Transverse colon (tissue), 4 donors: ENCODE results near the gene ADGRB2. TPM values are rescaled to one million over a fixed set of nuclear protein-coding genes. Genes with fewer than 3 reads are reported as not detected.

Source experiments
- DNase-seq: peaks from one replicate; pipeline ENCODE4 v3.0.0-alpha.2; 2019
- H3K27ac ChIP-seq, 4 donors: fragments of 200-600 bp; sonication (generic); 2 replicates each; pipeline ENCODE4 v1.5.1; 2016 to 2018; ENCODE audit warnings: inconsistent platforms in 4 of 4
- H3K27me3 ChIP-seq: fragments of 200-600 bp; sonication (generic); 2 replicates; pipeline ENCODE4 v1.5.1; 2017; ENCODE audit warnings: inconsistent platforms
- H3K36me3 ChIP-seq, 4 donors: fragments of 200-600 bp; sonication (generic); 2 replicates each; pipeline ENCODE4 v1.5.1; 2017 to 2019; ENCODE audit warnings: inconsistent platforms in 4 of 4
- H3K4me1 ChIP-seq, 4 donors: fragments of 200-600 bp; sonication (generic); 2 replicates each; pipeline ENCODE4 v1.5.1; 2017 to 2020; ENCODE audit warnings: inconsistent platforms in 4 of 4
- H3K4me3 ChIP-seq, 4 donors: fragments of 200-600 bp; sonication (generic); 1 replicate in 1 of 4; 2 replicates in 3 of 4; pipeline versions ENCODE4 v1.5.1 to v1.6.1; 2017 to 2019; ENCODE audit warnings: inconsistent platforms in 4 of 4
- H3K9me3 ChIP-seq, 2 donors: fragments of 200-600 bp; sonication (generic); 2 replicates each; pipeline ENCODE4 v1.5.1; 2017 to 2019; ENCODE audit warnings: inconsistent platforms in 2 of 2
- EP300 ChIP-seq: sonication (generic); formaldehyde crosslinking; IDR thresholded peaks from one replicate; pipeline ENCODE4 v1.6.1; 2017; ENCODE audit warnings: antibody characterized with exemption, low read depth
- POLR2A ChIP-seq: fragments of 450-650 bp; IDR thresholded peaks from one replicate; pipeline ENCODE4 v1.6.1; 2016; ENCODE audit warnings: antibody characterized with exemption, mild to moderate bottlenecking, moderate library complexity
- POLR2AphosphoS5 ChIP-seq, 3 donors: sonication (generic); formaldehyde crosslinking; IDR thresholded peaks; one replicate each; pipeline ENCODE4 v1.6.1; 2016; ENCODE audit warnings: antibody characterized with exemption in 3 of 3
- WGBS, 2 donors: methylation state at CpG; one replicate each; pipeline ENCODE4 v1.1.5; 2018; ENCODE audit warnings: low coverage in 1 of 2; 5-methylcytosine and 5-hydroxymethylcytosine counted together
- in situ Hi-C, 4 donors: fragments of 200-750 bp; cut with MboI; loops; one replicate each; pipeline versions ENCODE4 v1.15.0 to v1.15.1; 2017; ENCODE audit warnings: low sequenced_read_pairs in 3 of 4, low pct_ligation_motif_present in 1 of 4, low pct_unique_long_range_greater_than_20kb in 1 of 4
- intact Hi-C: fragments of 100-400 bp; cut with DNase I; formaldehyde crosslinking; loops from one replicate; pipeline ENCODE4 v1.15.1; 2023; ENCODE audit warnings: low total_unique reads
- total RNA-seq, 4 donors: library from RNA; depleted of rRNA; stranded (reverse); fragments of >200 nt; gene quantifications; one replicate each; pipeline ENCODE4 v1.1.0, GENCODE V29; 2016
- TF ChIP-seq, protein P1 (sequence below), 5 experiments: fragments of 200-600 bp in 3 of 5; fragments of 450-650 bp in 2 of 5; sonication (generic) in 3 of 5; IDR thresholded peaks; 1 replicate in 2 of 5; 2 replicates in 3 of 5; pipeline ENCODE4 v1.5.1; 2016 to 2017; ENCODE audit warnings: antibody characterized with exemption in 5 of 5, inconsistent platforms in 3 of 5, mild to moderate bottlenecking in 2 of 5, moderate library complexity in 1 of 5

The ADGRB2 gene
- total RNA-seq, 4 donors from 2014 or later, result 0.55 to 4.2 (median 1.1) TPM; not detected in 1

DNA sequence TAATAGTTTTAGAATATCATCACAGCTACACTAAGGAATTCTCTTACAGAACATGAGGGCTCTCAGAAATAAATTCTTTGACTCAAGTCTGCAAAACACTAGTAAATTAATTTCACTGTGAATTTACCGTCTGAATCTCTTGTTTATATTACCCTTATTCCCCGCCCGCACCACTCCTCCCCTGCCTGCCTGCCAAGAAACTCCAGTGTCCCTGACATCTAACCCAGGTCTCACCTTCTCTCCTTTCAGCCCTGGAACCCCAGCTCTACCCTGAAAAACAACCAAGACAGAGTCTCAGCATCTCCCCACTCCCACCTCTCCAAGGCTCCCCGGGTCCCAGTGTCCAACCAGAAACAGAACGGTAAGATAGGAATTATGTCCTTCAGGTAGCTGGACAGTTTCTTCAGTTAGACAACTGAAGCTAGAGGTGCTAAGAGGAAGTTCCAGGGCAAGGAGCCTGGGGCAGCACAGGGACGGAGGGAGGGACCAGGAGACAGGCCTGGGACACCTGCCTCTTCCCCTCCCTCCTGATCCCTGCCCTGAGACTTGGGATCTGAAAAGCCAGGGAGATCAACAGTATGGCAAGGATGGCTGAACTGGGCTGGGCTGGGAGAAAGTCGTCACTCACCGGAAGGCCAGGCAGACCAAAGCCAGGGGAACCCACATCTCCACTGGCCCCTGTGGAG lies 75.8 kb downstream of the ADGRB2 start:
- DNase-seq, result no peak
- Histone ChIP-seq H3K36me3 (no peaks in the 10 kb centered on the region), H3K4me3 (no peak overlapping the region), H3K9me3 (no peaks in the 10 kb centered on the region), H3K27me3 (no peaks in the 10 kb centered on the region), H3K27ac (peak overlapping the region; percentile 48 to 77 (median 52)), H3K4me1 (peaks cover 0 to 14% (median 8%) of the 10 kb centered on the region in 4 donors)
- no peak for TF ChIP-seq POLR2AphosphoS5 (IDR thresholded peaks at IDR 0.05)
- TF ChIP-seq POLR2A, result no peak
- TF ChIP-seq, protein P1, sequence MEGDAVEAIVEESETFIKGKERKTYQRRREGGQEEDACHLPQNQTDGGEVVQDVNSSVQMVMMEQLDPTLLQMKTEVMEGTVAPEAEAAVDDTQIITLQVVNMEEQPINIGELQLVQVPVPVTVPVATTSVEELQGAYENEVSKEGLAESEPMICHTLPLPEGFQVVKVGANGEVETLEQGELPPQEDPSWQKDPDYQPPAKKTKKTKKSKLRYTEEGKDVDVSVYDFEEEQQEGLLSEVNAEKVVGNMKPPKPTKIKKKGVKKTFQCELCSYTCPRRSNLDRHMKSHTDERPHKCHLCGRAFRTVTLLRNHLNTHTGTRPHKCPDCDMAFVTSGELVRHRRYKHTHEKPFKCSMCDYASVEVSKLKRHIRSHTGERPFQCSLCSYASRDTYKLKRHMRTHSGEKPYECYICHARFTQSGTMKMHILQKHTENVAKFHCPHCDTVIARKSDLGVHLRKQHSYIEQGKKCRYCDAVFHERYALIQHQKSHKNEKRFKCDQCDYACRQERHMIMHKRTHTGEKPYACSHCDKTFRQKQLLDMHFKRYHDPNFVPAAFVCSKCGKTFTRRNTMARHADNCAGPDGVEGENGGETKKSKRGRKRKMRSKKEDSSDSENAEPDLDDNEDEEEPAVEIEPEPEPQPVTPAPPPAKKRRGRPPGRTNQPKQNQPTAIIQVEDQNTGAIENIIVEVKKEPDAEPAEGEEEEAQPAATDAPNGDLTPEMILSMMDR (IDR thresholded peaks at IDR 0.05), result no peak
- no peak for TF ChIP-seq EP300
- WGBS, 2 donors, result 33 to 39% methylated on average over 6 to 8 of the region's 8 CpGs
- in situ Hi-C loops (no loop called here), intact Hi-C loops (no loop called here)

DNA sequence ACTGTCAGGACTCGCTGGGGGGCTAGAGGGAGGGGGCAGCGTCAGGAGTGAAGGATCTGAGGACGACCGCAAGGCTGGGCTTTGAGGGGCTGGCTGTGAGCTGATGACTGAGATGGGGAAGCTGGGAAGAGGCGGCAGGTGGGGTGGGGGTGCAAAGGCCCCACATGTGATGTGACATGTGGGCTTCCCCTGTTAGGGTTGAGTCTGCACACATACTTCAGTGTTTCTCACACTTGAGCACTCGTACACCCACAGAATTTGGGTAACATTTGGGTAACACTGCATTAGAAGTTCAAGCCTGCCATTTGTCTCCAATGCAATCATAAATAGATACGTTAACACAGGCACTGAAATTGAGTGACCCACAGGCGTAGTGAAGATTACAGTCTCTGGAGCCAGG lies 76.5 kb downstream of the ADGRB2 start:
- H3K4me3 ChIP-seq, result no peak overlapping the region
- WGBS, 2 donors, result 65 to 66% methylated on average over 5 to 8 of the region's 8 CpGs
- no peaks in the 10 kb centered on the region for H3K36me3 ChIP-seq
- intact Hi-C loops (no loop called here), in situ Hi-C loops (no loop called here)
- TF ChIP-seq POLR2A, result no peak
- TF ChIP-seq, protein P1 (IDR thresholded peaks at IDR 0.05), result no peak
- no peak for TF ChIP-seq POLR2AphosphoS5 (IDR thresholded peaks at IDR 0.05)
- no peak for TF ChIP-seq EP300
- no peak for DNase-seq
- no peaks in the 10 kb centered on the region for H3K27me3 ChIP-seq
- H3K27ac ChIP-seq, result peak overlapping the region in 3 of 4 donors; percentile 49 to 77 (median 50)
- no peaks in the 10 kb centered on the region for H3K9me3 ChIP-seq
- peaks cover 0 to 14% (median 8%) of the 10 kb centered on the region in 4 donors for H3K4me1 ChIP-seq

DNA sequence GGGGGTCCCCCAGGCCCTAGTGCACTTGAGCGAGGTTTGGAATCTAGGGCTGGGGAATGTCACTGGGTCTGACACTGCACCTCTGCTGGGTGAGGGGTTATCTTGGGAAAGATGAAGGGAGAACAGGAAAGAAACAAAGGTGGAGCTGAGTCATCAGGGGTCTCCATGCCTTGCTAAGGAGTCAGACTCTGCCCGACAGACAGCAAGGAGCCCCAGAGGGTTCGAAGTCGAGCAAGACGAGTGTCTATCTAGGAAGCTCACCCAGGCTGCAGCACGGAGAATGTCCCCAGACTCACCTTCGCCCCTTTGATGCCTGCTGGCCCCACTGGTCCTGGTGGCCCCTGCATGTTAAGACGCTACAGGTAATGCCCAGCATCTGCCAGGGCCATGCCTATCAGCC lies 78.3 kb downstream of the ADGRB2 start:
- in situ Hi-C loops (no loop called here), intact Hi-C loops (no loop called here)
- no peaks in the 10 kb centered on the region for H3K36me3 ChIP-seq
- 86% methylated on average over 8 of the region's 8 CpGs; no CpG with 5 or more reads in 1 of the 2 donors for WGBS, 2 donors
- no peaks in the 10 kb centered on the region for H3K9me3 ChIP-seq
- TF ChIP-seq POLR2AphosphoS5 (IDR thresholded peaks at IDR 0.05) (no peak), POLR2A (no peak), EP300 (no peak)
- TF ChIP-seq, protein P1 (IDR thresholded peaks at IDR 0.05), result no peak
- no peak for DNase-seq
- H3K4me1 ChIP-seq, result peaks cover 0 to 14% (median 8%) of the 10 kb centered on the region in 4 donors
- H3K27ac ChIP-seq, result no peak overlapping the region
- H3K4me3 ChIP-seq, result no peak overlapping the region
- no peaks in the 10 kb centered on the region for H3K27me3 ChIP-seq

DNA sequence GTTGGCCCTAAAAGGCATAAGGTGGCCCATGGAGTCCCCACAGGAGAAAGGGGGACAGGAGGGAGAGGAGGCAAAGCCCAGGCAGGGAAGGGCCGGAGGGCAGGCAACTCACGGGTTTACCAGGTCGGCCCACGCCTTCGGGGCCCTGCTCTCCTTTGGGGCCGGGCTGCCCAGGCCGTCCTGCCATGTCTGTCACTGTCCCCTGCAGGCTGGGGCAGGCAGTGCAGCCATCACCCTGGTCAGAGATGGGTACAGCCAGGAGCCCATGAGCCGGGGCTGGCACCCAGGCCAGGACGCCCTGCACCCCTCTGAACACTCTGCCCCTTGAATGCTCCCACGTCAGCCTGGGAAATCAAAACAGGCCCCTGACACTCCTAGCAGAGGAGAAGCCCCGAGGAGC lies 80.1 kb downstream of the ADGRB2 start:
- no peak overlapping the region for H3K27ac ChIP-seq
- intact Hi-C loops, result no loop called here
- WGBS, 2 donors, result 57 to 60% methylated on average over 1 to 11 of the region's 11 CpGs
- H3K4me3 ChIP-seq, result no peak overlapping the region
- in situ Hi-C loops, result no loop called here
- no peaks in the 10 kb centered on the region for H3K36me3 ChIP-seq
- TF ChIP-seq, protein P1 (IDR thresholded peaks at IDR 0.05), result peak; percentile 46 to 65 (median 60)
- TF ChIP-seq EP300, result no peak
- peak; percentile 54 for DNase-seq
- no peaks in the 10 kb centered on the region for H3K27me3 ChIP-seq
- H3K4me1 ChIP-seq, result peaks cover 0 to 14% (median 8%) of the 10 kb centered on the region in 4 donors
- H3K9me3 ChIP-seq, result no peaks in the 10 kb centered on the region
